Measurements from ENCODE around the gene ZNF765. TPM values are rescaled to one million over a fixed set of nuclear protein-coding genes. Genes with fewer than 3 reads are reported as not detected.

Gene ZNF765
- total and polyA plus RNA-seq, 8 donors: 2.1 to 35.7 (median 11.2) TPM

GRCh38 chr19:53365134-53365898 is 29.6 kb upstream of the ZNF765 start, which contains the start of gene ZNF525:
ZNF525 (plus strand) TSS chr19:53365705; CDS start chr19:53372282, 6,577 bp downstream.
- Histone ChIP-seq H3K4me3 (peak within 1 kb of the TSS; percentile 66 to 87 (median 70)), H3K27me3 (no peaks in the 10 kb centered on the region), H3K4me1 (peaks cover 0 to 18% (median 15%) of the 10 kb centered on the region in 4 donors), H3K9me3 (peaks cover 0 to 3% (median 0%) of the 10 kb centered on the region in 4 donors), H3K36me3 (no peaks in the 10 kb centered on the region), H3K27ac (peak within 1 kb of the TSS; percentile 76 to 85 (median 82))
- DNase-seq: peak; percentile 97
- WGBS, 5 donors: 1 to 2% (median 1%) methylated on average over 27 to 45 of the region's 45 CpGs
- TF ChIP-seq POLR2A (IDR thresholded peaks at IDR 0.05): peak in 1 of 4 donors; percentile 47
- TF ChIP-seq, protein P1, sequence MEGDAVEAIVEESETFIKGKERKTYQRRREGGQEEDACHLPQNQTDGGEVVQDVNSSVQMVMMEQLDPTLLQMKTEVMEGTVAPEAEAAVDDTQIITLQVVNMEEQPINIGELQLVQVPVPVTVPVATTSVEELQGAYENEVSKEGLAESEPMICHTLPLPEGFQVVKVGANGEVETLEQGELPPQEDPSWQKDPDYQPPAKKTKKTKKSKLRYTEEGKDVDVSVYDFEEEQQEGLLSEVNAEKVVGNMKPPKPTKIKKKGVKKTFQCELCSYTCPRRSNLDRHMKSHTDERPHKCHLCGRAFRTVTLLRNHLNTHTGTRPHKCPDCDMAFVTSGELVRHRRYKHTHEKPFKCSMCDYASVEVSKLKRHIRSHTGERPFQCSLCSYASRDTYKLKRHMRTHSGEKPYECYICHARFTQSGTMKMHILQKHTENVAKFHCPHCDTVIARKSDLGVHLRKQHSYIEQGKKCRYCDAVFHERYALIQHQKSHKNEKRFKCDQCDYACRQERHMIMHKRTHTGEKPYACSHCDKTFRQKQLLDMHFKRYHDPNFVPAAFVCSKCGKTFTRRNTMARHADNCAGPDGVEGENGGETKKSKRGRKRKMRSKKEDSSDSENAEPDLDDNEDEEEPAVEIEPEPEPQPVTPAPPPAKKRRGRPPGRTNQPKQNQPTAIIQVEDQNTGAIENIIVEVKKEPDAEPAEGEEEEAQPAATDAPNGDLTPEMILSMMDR (IDR thresholded peaks at IDR 0.05): peak in 4 of 7 experiments; percentile 13 to 54 (median 26)
- TF ChIP-seq POLR2AphosphoS5 (IDR thresholded peaks at IDR 0.05): peak; percentile 39 to 93 (median 80)
- no peak for TF ChIP-seq EP300 (IDR thresholded peaks at IDR 0.05)
- intact Hi-C loops (cut with DNase I; ENCODE audit: low total_unique reads): loop anchor here (10.0 kb wide), 1 partner anchor 171 kb away; the partner anchor contains the start of gene ZNF665

- no peak for TF ChIP-seq POLR2A (IDR thresholded peaks at IDR 0.05)
- TF ChIP-seq EP300 (IDR thresholded peaks at IDR 0.05): no peak
- TF ChIP-seq, protein P1 (IDR thresholded peaks at IDR 0.05): no peak
- no peak for TF ChIP-seq POLR2AphosphoS5 (IDR thresholded peaks at IDR 0.05)
These were observed 29.0 kb upstream of the ZNF765 start for GRCh38 chr19:53365899-53366493.

DNA sequence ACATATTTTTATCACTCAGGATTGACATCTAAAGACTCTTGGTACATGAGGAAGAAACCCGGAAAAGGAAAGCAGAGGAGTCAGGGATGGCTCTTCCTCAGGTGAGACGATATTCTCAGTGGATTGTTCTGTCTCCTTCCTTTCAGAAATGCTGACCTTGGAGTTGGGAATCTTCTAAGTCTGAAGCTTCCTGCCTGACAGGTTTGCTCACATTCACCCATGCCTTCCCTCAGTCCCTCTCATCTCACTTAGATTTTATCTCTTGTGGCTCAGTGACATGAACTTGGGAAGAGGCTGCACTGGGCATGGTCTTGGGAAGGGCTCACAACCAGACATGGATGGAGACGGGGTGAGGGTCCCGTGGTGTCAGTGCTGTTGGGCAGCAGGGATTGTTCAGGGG is 22.8 kb upstream of the ZNF765 start:
- peaks cover 28 to 55% (median 55%) of the 10 kb centered on the region in 4 donors for H3K36me3 ChIP-seq
- no peak for TF ChIP-seq POLR2A (IDR thresholded peaks at IDR 0.05)
- no peak for TF ChIP-seq POLR2AphosphoS5 (IDR thresholded peaks at IDR 0.05)
- no peak for TF ChIP-seq EP300 (IDR thresholded peaks at IDR 0.05)
- TF ChIP-seq, protein P1 (IDR thresholded peaks at IDR 0.05): no peak
- intact Hi-C loops (cut with DNase I; ENCODE audit: low total_unique reads): no loop called here
- peaks cover 0 to 1% (median under 1%) of the 10 kb centered on the region in 4 donors for H3K4me1 ChIP-seq
- H3K9me3 ChIP-seq: peaks cover 0 to 25% (median 9%) of the 10 kb centered on the region in 4 donors
- no peak overlapping the region for H3K27ac ChIP-seq
- H3K27me3 ChIP-seq: no peaks in the 10 kb centered on the region
- DNase-seq: no peak
- H3K4me3 ChIP-seq: no peak overlapping the region
- 89 to 96% (median 93%) methylated on average over 4 of the region's 4 CpGs for WGBS, 5 donors

More at GRCh38 chr19:53365899-53366493, 29.0 kb upstream of the ZNF765 start:
- H3K27ac ChIP-seq: peak overlapping the region; percentile 76 to 85 (median 82)
- WGBS, 5 donors: 0 to 1% (median 1%) methylated on average over 23 to 32 of the region's 32 CpGs
- no peaks in the 10 kb centered on the region for H3K36me3 ChIP-seq
- peak overlapping the region; percentile 66 to 87 (median 70) for H3K4me3 ChIP-seq
- intact Hi-C loops (cut with DNase I; ENCODE audit: low total_unique reads): loop anchor here (10.0 kb wide), 1 partner anchor 171 kb away; the partner anchor contains the start of gene ZNF665
- peaks cover 0 to 5% (median 0%) of the 10 kb centered on the region in 4 donors for H3K9me3 ChIP-seq
- no peaks in the 10 kb centered on the region for H3K27me3 ChIP-seq
- peaks cover 0 to 18% (median 15%) of the 10 kb centered on the region in 4 donors for H3K4me1 ChIP-seq
- no peak for DNase-seq

DNA sequence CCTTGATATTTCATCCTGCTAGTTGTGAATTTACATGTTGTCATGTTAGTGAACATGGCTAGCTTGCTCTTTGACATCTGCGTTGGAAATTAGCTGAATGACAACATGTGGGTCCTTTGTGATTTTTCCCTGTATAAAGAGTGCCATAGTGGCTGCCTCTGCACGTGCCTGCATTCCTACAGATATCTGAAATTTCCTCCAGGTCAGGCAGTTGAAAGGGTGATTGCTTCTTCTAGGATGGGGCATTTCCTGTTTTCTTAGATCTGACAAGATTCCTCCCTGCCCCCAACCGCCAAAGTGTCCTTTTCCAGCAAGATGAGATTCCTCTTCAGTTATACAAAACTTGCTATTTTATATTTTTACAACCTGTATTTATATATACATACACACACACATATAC is 20.7 kb upstream of the ZNF765 start:
- intact Hi-C loops (cut with DNase I; ENCODE audit: low total_unique reads): no loop called here
- no peak overlapping the region for H3K4me3 ChIP-seq
- DNase-seq: no peak
- TF ChIP-seq POLR2A (IDR thresholded peaks at IDR 0.05) (no peak), EP300 (IDR thresholded peaks at IDR 0.05) (no peak), POLR2AphosphoS5 (IDR thresholded peaks at IDR 0.05) (no peak)
- TF ChIP-seq, protein P1 (IDR thresholded peaks at IDR 0.05): no peak
- 62 to 79% (median 72%) methylated on average over 3 of the region's 3 CpGs for WGBS, 5 donors
- H3K9me3 ChIP-seq: peaks cover 0 to 45% (median 22%) of the 10 kb centered on the region in 4 donors
- H3K36me3 ChIP-seq: peaks cover 46 to 76% (median 75%) of the 10 kb centered on the region in 4 donors
- H3K27ac ChIP-seq: no peak overlapping the region
- H3K27me3 ChIP-seq: no peaks in the 10 kb centered on the region
- no peaks in the 10 kb centered on the region for H3K4me1 ChIP-seq

All from stomach (tissue), 9 donors.